Measurements from ENCODE around the gene BCAP29.

Gene BCAP29

GRCh38 chr7:107551936-107552335, 28.1 kb upstream of the BCAP29 start:
- Histone ChIP-seq H3K9me2 (ENCODE audit: low read depth, low read length) (no peaks in the 10 kb centered on the region), H3K79me2 (ENCODE audit: insufficient read depth, low read length) (no peaks in the 10 kb centered on the region), H3K4me3 (ENCODE audit: low read depth, low read length, poor library complexity, severe bottlenecking) (no peak overlapping the region), H3K36me3 (ENCODE audit: insufficient read depth, low read length) (peaks cover 61% of the 10 kb centered on the region), H3K9ac (ENCODE audit: low read length) (no peak overlapping the region), H3K4me2 (ENCODE audit: low read length) (no peak overlapping the region), H3K9me3 (ENCODE audit: low read length) (no peaks in the 10 kb centered on the region), H2AFZ (ENCODE audit: low read length) (no peak overlapping the region), H3K27me3 (ENCODE audit: insufficient read depth, low read length) (no peaks in the 10 kb centered on the region), H3K27ac (ENCODE audit: low read depth, low read length, poor library complexity, severe bottlenecking) (no peak overlapping the region), H3K4me1 (ENCODE audit: insufficient read depth, low read length, severe bottlenecking) (no peaks in the 10 kb centered on the region), H4K20me1 (ENCODE audit: insufficient read depth, low read length) (no peaks in the 10 kb centered on the region), H3F3A (ENCODE audit: insufficient read depth, low read length) (no peaks in the 10 kb centered on the region)
- no peak for TF ChIP-seq CTCF (IDR thresholded peaks at IDR 0.05; ENCODE audit: low read length)
- no peak for TF ChIP-seq EZH2 (IDR thresholded peaks at IDR 0.05; ENCODE audit: borderline replicate concordance, low read length)

GRCh38 chr7:107555893-107556292, 24.2 kb upstream of the BCAP29 start:
- Histone ChIP-seq H3K4me1 (ENCODE audit: insufficient read depth, low read length, severe bottlenecking) (peaks cover 12% of the 10 kb centered on the region), H3K9ac (ENCODE audit: low read length) (no peak overlapping the region), H3K4me3 (ENCODE audit: low read depth, low read length, poor library complexity, severe bottlenecking) (no peak overlapping the region), H2AFZ (ENCODE audit: low read length) (no peak overlapping the region), H3F3A (ENCODE audit: insufficient read depth, low read length) (no peaks in the 10 kb centered on the region), H3K27me3 (ENCODE audit: insufficient read depth, low read length) (no peaks in the 10 kb centered on the region), H3K9me2 (ENCODE audit: low read depth, low read length) (no peaks in the 10 kb centered on the region), H3K4me2 (ENCODE audit: low read length) (no peak overlapping the region), H3K36me3 (ENCODE audit: insufficient read depth, low read length) (peaks cover 61% of the 10 kb centered on the region), H4K20me1 (ENCODE audit: insufficient read depth, low read length) (no peaks in the 10 kb centered on the region), H3K79me2 (ENCODE audit: insufficient read depth, low read length) (peaks cover 19% of the 10 kb centered on the region; the same call in 1 of the 2 replicates), H3K9me3 (ENCODE audit: low read length) (no peaks in the 10 kb centered on the region), H3K27ac (ENCODE audit: low read depth, low read length, poor library complexity, severe bottlenecking) (no peak overlapping the region)
- TF ChIP-seq CTCF (IDR thresholded peaks at IDR 0.05; ENCODE audit: low read length), result no peak
- no peak for TF ChIP-seq EZH2 (IDR thresholded peaks at IDR 0.05; ENCODE audit: borderline replicate concordance, low read length)

- Histone ChIP-seq H3K79me2 (ENCODE audit: insufficient read depth, low read length) (peaks cover 42% of the 10 kb centered on the region), H2AFZ (ENCODE audit: low read length) (no peak overlapping the region), H3K27ac (ENCODE audit: low read depth, low read length, poor library complexity, severe bottlenecking) (no peak overlapping the region), H3K4me1 (ENCODE audit: insufficient read depth, low read length, severe bottlenecking) (peaks cover 43% of the 10 kb centered on the region), H4K20me1 (ENCODE audit: insufficient read depth, low read length) (no peaks in the 10 kb centered on the region), H3K4me3 (ENCODE audit: low read depth, low read length, poor library complexity, severe bottlenecking) (no peak overlapping the region), H3K9me3 (ENCODE audit: low read length) (no peaks in the 10 kb centered on the region), H3K27me3 (ENCODE audit: insufficient read depth, low read length) (no peaks in the 10 kb centered on the region), H3K4me2 (ENCODE audit: low read length) (no peak overlapping the region), H3K9me2 (ENCODE audit: low read depth, low read length) (no peaks in the 10 kb centered on the region), H3K9ac (ENCODE audit: low read length) (no peak overlapping the region), H3F3A (ENCODE audit: insufficient read depth, low read length) (no peaks in the 10 kb centered on the region), H3K36me3 (ENCODE audit: insufficient read depth, low read length) (peaks cover 31% of the 10 kb centered on the region; the same call in 1 of the 2 replicates)
- TF ChIP-seq EZH2 (IDR thresholded peaks at IDR 0.05; ENCODE audit: borderline replicate concordance, low read length), result no peak
- no peak for TF ChIP-seq CTCF (IDR thresholded peaks at IDR 0.05; ENCODE audit: low read length)
These were observed 20.2 kb upstream of the BCAP29 start for GRCh38 chr7:107559864-107560263.
